ENCODE data around the gene WEE1. TPM values are rescaled to one million over a fixed set of nuclear protein-coding genes. Genes with fewer than 3 reads are reported as not detected.

The WEE1 gene
- total and polyA plus RNA-seq, 10 of the 15 experiments (the other 5 are each of a cell fraction or from before 2014, with no cell fraction given): 13.8 to 69.5 (median 45.4) TPM

- TF ChIP-seq CTCF (IDR thresholded peaks at IDR 0.05 in 2 of 3, conservative IDR thresholded peaks at IDR 0.05 in 1 of 3; ENCODE audit: control insufficient read depth in 2 of 3, extremely low read depth in 1 of 3, insufficient read depth in 1 of 3, low read depth in 3 of 3, low read length in 3 of 3) (no peak), SMARCA5 (IDR thresholded peaks at IDR 0.05) (peak; percentile 15; the same call in 1 of the 2 replicates), HCFC1 (IDR thresholded peaks at IDR 0.05; ENCODE audit: low read length) (0 out of 2 replicates have a peak, but pooled peaks have one; percentile 33), IRF4 (IDR thresholded peaks at IDR 0.05; ENCODE audit: low read depth, low read length) (peak; percentile 63; the same call in 1 of the 2 replicates), ZBTB33 (IDR thresholded peaks at IDR 0.05) (no peak), ATF3 (IDR thresholded peaks at IDR 0.05; ENCODE audit: borderline replicate concordance, extremely low read depth, low read depth, low read length) (no peak), JUNB (IDR thresholded peaks at IDR 0.05) (no peak), POLR2AphosphoS2 (IDR thresholded peaks at IDR 0.05; ENCODE audit: low read depth, low read length) (no peak), BACH1 (IDR thresholded peaks at IDR 0.05; ENCODE audit: borderline replicate concordance) (no peak), PAX5 (IDR thresholded peaks at IDR 0.05; ENCODE audit: borderline replicate concordance, low read depth, low read length) (peak; percentile 70; the same call in 1 of the 2 replicates), HDGF (IDR thresholded peaks at IDR 0.05) (0 out of 2 replicates have a peak, but pooled peaks have one; percentile 72), RAD51 (IDR thresholded peaks at IDR 0.05) (no peak), ZNF384 (IDR thresholded peaks at IDR 0.05; ENCODE audit: borderline replicate concordance, low read depth, low read length) (no peak), RBBP5 (conservative IDR thresholded peaks at IDR 0.05) (no peak), HDAC2 (IDR thresholded peaks at IDR 0.05) (no peak), FOXM1 (IDR thresholded peaks at IDR 0.05; ENCODE audit: low read depth, low read length) (peak; percentile 75; the same call in 1 of the 2 replicates), BMI1 (IDR thresholded peaks at IDR 0.05; ENCODE audit: borderline replicate concordance) (0 out of 2 replicates have a peak, but pooled peaks have one; percentile 22), PBX3 (IDR thresholded peaks at IDR 0.05; ENCODE audit: insufficient replicate concordance, low read depth, low read length) (no peak), STAT1 (conservative IDR thresholded peaks at IDR 0.05) (no peak), BCL11A (IDR thresholded peaks at IDR 0.05; ENCODE audit: low read depth, low read length) (peak; percentile 62; the same call in 1 of the 2 replicates), CREM (IDR thresholded peaks at IDR 0.05; ENCODE audit: low read depth) (no peak; the same call in 1 of the 2 replicates), IKZF2 (IDR thresholded peaks at IDR 0.05) (peak; percentile 93), HDAC6 (IDR thresholded peaks at IDR 0.05; ENCODE audit: unreplicated experiment) (no peak), YBX1 (IDR thresholded peaks at IDR 0.05) (no peak), NR2F1 (conservative IDR thresholded peaks at IDR 0.05) (peak; percentile 82), ASH2L (IDR thresholded peaks at IDR 0.05; ENCODE audit: borderline replicate concordance, low read depth) (no peak), ZNF217 (IDR thresholded peaks at IDR 0.05) (no peak)
Observed at GRCh38 chr11:9601037-9601875, 27.8 kb downstream of the WEE1 start (continued).

Data from GM12878 (cell line).